WTC11 (cell line): Measurements from ENCODE around the gene STK11. TPM values are rescaled to one million over a fixed set of nuclear protein-coding genes. Genes with fewer than 3 reads are reported as not detected.

Experiments
- ATAC-seq: fragments of 200-7000 bp; cut with Tn5 transposase; 2 replicates; pipeline ENCODE4 v1.10.0; 2021; ENCODE audit warnings: mild to moderate bottlenecking, moderate library complexity
- CTCF ChIA-PET: fragments of 300-600 bp; sonication (Branson Sonifier 250); formaldehyde crosslinking; loops from one replicate; lab custom pipeline; 2021; ENCODE audit warnings: antibody characterized with exemption; lab: Charles Lee
- POLR2A ChIA-PET: fragments of 350-600 bp; sonication (Branson Sonifier 250); formaldehyde crosslinking; loops from one replicate; lab custom pipeline; 2021; ENCODE audit warnings: antibody characterized with exemption; lab: Charles Lee
- DNase-seq: peaks from one replicate; pipeline ENCODE4 v3.0.0; 2021; ENCODE audit warnings: low spot score
- H3K27ac Mint-ChIP-seq: 2 replicates; pipeline ENCODE4 v1.8.0; 2021; ENCODE audit warnings: mixed read lengths
- H3K27me3 Mint-ChIP-seq: 2 replicates; pipeline ENCODE4 v1.8.0; 2021; ENCODE audit warnings: low read depth, mild to moderate bottlenecking, moderate library complexity, mixed read lengths
- H3K36me3 Mint-ChIP-seq: 2 replicates; pipeline ENCODE4 v1.8.0; 2021; ENCODE audit warnings: mixed read lengths
- H3K4me1 Mint-ChIP-seq: 2 replicates; pipeline ENCODE4 v1.8.0; 2022; ENCODE audit warnings: mixed read lengths
- H3K4me3 Mint-ChIP-seq: 2 replicates; pipeline ENCODE4 v1.8.0; 2021; ENCODE audit warnings: mild to moderate bottlenecking, moderate library complexity, mixed read lengths
- H3K9me3 Mint-ChIP-seq: 2 replicates; pipeline ENCODE4 v1.8.0; 2021; ENCODE audit warnings: mixed read lengths
- ATF6 ChIP-seq: sonication (generic); formaldehyde crosslinking; IDR thresholded peaks from 2 replicates; pipeline ENCODE4 v1.8.1; 2023; ENCODE audit warnings: mild to moderate bottlenecking, missing genetic modification reagents
- ELF4 ChIP-seq: sonication (generic); formaldehyde crosslinking; IDR thresholded peaks from 2 replicates; pipeline ENCODE4 v1.8.1; 2022; ENCODE audit warnings: low read depth, mild to moderate bottlenecking, moderate library complexity, missing genetic modification reagents
- HMGA2 ChIP-seq: fragments of 250-450 bp; sonication (Bioruptor Pico); IDR thresholded peaks from 2 replicates; pipeline ENCODE4 v1.4.0; 2021; ENCODE audit warnings: mild to moderate bottlenecking, moderate library complexity
- MLX ChIP-seq: sonication (generic); formaldehyde crosslinking; IDR thresholded peaks from 2 replicates; pipeline ENCODE4 v1.8.1; 2023; ENCODE audit warnings: mild to moderate bottlenecking, missing genetic modification reagents, moderate library complexity
- NR2C2 ChIP-seq: sonication (generic); formaldehyde crosslinking; IDR thresholded peaks from 2 replicates; pipeline ENCODE4 v1.8.0; 2022; ENCODE audit warnings: mild to moderate bottlenecking, missing genetic modification reagents
- SMAD3 ChIP-seq: sonication (generic); formaldehyde crosslinking; IDR thresholded peaks from 2 replicates; pipeline ENCODE4 v1.8.0; 2022; ENCODE audit warnings: missing genetic modification reagents, mild to moderate bottlenecking, borderline replicate concordance
- STAT6 ChIP-seq: sonication (generic); formaldehyde crosslinking; conservative IDR thresholded peaks from 2 replicates; pipeline ENCODE4 v1.8.1; 2023; ENCODE audit warnings: mild to moderate bottlenecking, low read depth, missing genetic modification reagents, moderate library complexity
- USF1 ChIP-seq: sonication (generic); formaldehyde crosslinking; IDR thresholded peaks from 2 replicates; pipeline ENCODE4 v1.8.0; 2022; ENCODE audit warnings: mild to moderate bottlenecking, missing genetic modification reagents
- ZMAT4 ChIP-seq: fragments of 250-450 bp; sonication (Bioruptor Pico); IDR thresholded peaks from 2 replicates; pipeline ENCODE4 v1.9.0; 2021; ENCODE audit warnings: mild to moderate bottlenecking
- ZNF396 ChIP-seq: fragments of 250-450 bp; sonication (Bioruptor Pico); IDR thresholded peaks from 2 replicates; pipeline ENCODE4 v1.8.0; 2021; ENCODE audit warnings: mild to moderate bottlenecking, moderate library complexity, borderline replicate concordance
- ZNF671 ChIP-seq: fragments of 250-450 bp; sonication (Bioruptor Pico); IDR thresholded peaks from 2 replicates; pipeline ENCODE4 v1.8.0; 2021; ENCODE audit warnings: mild to moderate bottlenecking
- total RNA-seq: library from RNA; stranded (reverse); gene quantifications from 3 replicates; pipeline ENCODE4 v1.2.3, GENCODE V29; 2021
- TF ChIP-seq, protein P1 (sequence below): fragments of 250-450 bp; sonication (Bioruptor Pico); IDR thresholded peaks from 2 replicates; pipeline ENCODE4 v1.9.0; 2021; ENCODE audit warnings: mild to moderate bottlenecking
- TF ChIP-seq, protein P2 (sequence below): sonication (generic); formaldehyde crosslinking; IDR thresholded peaks from 2 replicates; pipeline ENCODE4 v1.8.1; 2023; ENCODE audit warnings: mild to moderate bottlenecking, missing genetic modification reagents
- TF ChIP-seq, protein P3 (sequence below): sonication (generic); formaldehyde crosslinking; IDR thresholded peaks from 2 replicates; pipeline ENCODE4 v1.8.0; 2023; ENCODE audit warnings: mild to moderate bottlenecking, missing genetic modification reagents

The STK11 gene
- total RNA-seq, 1 experiment from 2014 or later = 112 TPM

DNA sequence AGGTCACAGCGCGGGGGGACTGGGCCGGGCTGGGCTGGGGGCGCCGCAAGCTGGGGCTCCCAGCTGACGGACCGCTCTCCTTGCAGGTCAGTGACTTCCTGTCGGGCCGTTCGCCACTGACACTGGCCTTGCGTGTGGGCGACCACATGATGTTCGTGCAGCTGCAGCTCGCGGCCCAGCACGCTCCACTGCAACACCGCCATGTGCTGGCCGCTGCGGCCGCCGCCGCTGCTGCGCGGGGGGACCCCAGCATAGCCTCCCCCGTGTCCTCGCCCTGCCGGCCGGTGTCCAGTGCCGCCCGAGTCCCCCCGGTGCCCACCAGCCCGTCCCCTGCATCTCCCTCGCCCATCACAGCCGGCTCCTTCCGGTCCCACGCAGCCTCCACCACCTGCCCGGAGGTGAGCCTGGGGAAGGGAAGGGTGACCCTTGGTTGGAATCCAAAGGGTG is 48.5 kb downstream of the STK11 start (continued):
- TF ChIP-seq, protein P1, sequence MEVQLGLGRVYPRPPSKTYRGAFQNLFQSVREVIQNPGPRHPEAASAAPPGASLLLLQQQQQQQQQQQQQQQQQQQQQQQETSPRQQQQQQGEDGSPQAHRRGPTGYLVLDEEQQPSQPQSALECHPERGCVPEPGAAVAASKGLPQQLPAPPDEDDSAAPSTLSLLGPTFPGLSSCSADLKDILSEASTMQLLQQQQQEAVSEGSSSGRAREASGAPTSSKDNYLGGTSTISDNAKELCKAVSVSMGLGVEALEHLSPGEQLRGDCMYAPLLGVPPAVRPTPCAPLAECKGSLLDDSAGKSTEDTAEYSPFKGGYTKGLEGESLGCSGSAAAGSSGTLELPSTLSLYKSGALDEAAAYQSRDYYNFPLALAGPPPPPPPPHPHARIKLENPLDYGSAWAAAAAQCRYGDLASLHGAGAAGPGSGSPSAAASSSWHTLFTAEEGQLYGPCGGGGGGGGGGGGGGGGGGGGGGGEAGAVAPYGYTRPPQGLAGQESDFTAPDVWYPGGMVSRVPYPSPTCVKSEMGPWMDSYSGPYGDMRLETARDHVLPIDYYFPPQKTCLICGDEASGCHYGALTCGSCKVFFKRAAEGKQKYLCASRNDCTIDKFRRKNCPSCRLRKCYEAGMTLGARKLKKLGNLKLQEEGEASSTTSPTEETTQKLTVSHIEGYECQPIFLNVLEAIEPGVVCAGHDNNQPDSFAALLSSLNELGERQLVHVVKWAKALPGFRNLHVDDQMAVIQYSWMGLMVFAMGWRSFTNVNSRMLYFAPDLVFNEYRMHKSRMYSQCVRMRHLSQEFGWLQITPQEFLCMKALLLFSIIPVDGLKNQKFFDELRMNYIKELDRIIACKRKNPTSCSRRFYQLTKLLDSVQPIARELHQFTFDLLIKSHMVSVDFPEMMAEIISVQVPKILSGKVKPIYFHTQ (CRISPR knock-in tag) = no peak
- TF ChIP-seq ZNF671 (CRISPR knock-in tag) (no peak), USF1 (CRISPR knock-in tag) (no peak), ELF4 (CRISPR knock-in tag) (no peak), ZNF396 (CRISPR knock-in tag) (no peak), ATF6 (CRISPR knock-in tag) (no peak)

GRCh38 chr19:1254530-1255185 is 49.1 kb downstream of the STK11 start:
- POLR2A ChIA-PET = interaction anchor here (0.9 kb wide), 1 partner anchor 14 kb away, joined by 3 read pairs; the partner anchor contains the start of gene CIRBP
- Mint-ChIP-seq H3K27ac (peak overlapping the region; percentile 45; the same call in 1 of the 2 replicates), H3K9me3 (no peaks in the 10 kb centered on the region), H3K36me3 (peaks cover 38% of the 10 kb centered on the region), H3K4me3 (no peak overlapping the region), H3K27me3 (no peaks in the 10 kb centered on the region), H3K4me1 (peaks cover 27% of the 10 kb centered on the region)
- TF ChIP-seq, protein P2, sequence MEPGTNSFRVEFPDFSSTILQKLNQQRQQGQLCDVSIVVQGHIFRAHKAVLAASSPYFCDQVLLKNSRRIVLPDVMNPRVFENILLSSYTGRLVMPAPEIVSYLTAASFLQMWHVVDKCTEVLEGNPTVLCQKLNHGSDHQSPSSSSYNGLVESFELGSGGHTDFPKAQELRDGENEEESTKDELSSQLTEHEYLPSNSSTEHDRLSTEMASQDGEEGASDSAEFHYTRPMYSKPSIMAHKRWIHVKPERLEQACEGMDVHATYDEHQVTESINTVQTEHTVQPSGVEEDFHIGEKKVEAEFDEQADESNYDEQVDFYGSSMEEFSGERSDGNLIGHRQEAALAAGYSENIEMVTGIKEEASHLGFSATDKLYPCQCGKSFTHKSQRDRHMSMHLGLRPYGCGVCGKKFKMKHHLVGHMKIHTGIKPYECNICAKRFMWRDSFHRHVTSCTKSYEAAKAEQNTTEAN (CRISPR knock-in tag) = no peak
- TF ChIP-seq ZMAT4 (CRISPR knock-in tag) (no peak), MLX (CRISPR knock-in tag) (no peak), STAT6 (CRISPR knock-in tag) (no peak), NR2C2 (CRISPR knock-in tag) (no peak), HMGA2 (no peak), SMAD3 (CRISPR knock-in tag) (no peak)
- TF ChIP-seq, protein P3, sequence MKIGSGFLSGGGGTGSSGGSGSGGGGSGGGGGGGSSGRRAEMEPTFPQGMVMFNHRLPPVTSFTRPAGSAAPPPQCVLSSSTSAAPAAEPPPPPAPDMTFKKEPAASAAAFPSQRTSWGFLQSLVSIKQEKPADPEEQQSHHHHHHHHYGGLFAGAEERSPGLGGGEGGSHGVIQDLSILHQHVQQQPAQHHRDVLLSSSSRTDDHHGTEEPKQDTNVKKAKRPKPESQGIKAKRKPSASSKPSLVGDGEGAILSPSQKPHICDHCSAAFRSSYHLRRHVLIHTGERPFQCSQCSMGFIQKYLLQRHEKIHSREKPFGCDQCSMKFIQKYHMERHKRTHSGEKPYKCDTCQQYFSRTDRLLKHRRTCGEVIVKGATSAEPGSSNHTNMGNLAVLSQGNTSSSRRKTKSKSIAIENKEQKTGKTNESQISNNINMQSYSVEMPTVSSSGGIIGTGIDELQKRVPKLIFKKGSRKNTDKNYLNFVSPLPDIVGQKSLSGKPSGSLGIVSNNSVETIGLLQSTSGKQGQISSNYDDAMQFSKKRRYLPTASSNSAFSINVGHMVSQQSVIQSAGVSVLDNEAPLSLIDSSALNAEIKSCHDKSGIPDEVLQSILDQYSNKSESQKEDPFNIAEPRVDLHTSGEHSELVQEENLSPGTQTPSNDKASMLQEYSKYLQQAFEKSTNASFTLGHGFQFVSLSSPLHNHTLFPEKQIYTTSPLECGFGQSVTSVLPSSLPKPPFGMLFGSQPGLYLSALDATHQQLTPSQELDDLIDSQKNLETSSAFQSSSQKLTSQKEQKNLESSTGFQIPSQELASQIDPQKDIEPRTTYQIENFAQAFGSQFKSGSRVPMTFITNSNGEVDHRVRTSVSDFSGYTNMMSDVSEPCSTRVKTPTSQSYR (CRISPR knock-in tag) = no peak
- ATAC-seq (no peak), DNase-seq (no peak)
- CTCF ChIA-PET = interaction anchor here (1.0 to 15.6 kb wide), 3 partner anchors 12 to 37 kb away, joined by 3 to 648 read pairs (median 8); partner anchors contain the start of gene ATP5F1D
